Epidermal melanocyte (primary cell): Measurements from ENCODE around the gene KRT86.
"Not testable (repeated sequence)": the region's sequence is repeated elsewhere in the genome, so short reads cannot be mapped to it uniquely, and the experiment has no call there.

Experiments used
- DNase-seq: peaks from one replicate; pipeline ENCODE4 v3.0.0; 2011; ENCODE audit warnings: low spot score; ENCODE audit not compliant: insufficient read length

The KRT86 gene

DNA sequence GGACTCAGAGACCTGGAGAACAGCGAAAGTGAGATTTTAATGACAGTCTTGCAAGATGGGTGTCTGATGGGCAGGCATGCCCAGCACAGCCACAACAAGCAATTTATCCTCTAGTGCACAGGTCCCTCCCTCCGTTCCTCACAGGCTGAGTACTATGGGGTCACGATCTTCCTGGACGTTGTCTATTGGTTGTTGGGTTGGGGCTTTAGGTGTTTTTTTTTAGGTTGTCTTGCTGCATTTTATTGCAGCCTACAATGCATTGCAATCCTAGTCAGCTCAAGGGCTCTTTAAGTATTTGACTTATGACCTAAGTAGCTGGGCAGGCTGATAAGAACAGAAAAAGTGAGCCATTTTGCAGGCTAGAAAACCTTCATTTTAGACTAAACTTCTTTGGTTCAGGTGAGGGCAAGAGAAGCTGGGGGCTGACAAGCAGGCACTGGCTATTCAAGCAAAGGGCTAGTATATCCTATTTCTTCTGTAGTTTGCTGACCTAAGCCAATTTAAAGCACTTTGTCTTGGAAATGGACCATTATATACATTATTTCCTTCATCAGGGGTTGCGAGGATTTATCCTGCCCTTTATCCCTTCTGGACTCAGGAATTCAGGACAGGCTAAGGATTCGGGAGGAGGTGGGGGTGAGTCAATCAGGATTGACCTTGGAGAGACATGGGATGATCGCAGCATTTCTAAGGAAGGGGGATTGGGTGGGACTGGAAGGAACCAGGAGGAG is 35.4 kb upstream of the KRT86 start:
- no peak for DNase-seq

DNA sequence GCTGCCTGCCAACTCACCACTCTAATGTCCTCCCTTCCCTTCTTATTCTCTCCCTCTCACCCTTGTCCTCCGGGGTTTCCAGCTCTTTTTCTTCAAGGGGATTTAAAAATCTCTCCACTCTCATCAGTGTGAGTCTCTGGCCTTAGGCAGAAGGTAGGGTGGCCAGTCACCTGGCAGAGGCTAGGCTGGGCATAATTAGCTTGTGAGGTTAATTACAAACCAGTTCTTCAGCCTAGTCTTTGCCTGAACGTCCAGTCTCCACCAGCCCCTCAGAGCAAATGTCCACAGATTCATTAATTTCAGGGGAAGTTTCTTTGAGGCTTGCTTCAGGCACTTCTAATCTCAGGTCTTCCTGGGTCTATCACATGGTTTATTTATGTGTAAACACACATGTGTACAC is 34.7 kb upstream of the KRT86 start:
- no peak for DNase-seq

DNA sequence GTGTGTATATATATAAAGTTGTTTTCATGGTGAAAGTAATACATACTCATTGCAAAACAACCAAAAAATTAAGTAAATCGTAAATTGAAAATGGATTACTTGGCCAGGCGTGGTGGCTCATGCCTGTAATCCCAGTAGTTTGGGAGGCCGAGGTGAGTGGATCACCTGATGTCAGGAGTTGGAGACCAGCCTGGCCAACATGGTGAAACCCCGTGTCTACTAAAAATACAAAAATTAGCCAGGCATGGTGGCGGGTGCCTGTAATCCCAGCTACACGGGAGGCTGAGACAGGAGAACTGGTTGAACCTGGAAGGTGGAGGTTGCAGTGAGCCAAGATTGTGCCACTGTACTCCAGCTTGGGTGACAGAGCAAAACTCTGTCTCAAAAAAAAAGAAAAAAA is 34.2 kb upstream of the KRT86 start:
- not testable (repeated sequence) for DNase-seq

DNA sequence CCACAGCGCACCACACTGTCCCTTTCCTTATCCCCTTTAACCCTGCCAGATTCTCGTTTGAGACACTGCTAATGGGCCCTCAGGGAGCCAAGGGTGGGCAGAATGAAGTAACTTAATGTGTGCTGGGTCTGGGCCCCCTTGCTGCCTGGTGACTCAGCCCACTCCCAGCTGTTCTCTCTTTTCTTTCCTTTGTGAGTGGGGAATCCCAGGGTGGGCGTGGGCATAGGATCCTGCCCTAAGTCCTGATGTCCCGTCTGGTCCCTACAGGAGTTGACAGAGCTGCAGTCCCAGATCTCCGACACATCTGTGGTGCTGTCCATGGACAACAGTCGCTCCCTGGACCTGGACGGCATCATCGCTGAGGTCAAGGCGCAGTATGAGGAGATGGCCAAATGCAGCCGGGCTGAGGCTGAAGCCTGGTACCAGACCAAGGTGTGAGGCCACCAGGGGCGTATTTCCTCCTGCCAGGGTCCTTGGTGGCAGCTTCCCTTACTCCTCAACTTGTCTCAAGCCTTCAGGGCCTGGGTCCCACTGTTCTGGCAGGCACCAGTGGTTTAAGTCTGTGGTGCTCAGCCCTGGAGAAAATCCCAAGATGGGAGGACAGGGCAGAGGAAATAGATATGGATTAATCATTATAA is 33.1 kb upstream of the KRT86 start:
- no peak for DNase-seq

DNA sequence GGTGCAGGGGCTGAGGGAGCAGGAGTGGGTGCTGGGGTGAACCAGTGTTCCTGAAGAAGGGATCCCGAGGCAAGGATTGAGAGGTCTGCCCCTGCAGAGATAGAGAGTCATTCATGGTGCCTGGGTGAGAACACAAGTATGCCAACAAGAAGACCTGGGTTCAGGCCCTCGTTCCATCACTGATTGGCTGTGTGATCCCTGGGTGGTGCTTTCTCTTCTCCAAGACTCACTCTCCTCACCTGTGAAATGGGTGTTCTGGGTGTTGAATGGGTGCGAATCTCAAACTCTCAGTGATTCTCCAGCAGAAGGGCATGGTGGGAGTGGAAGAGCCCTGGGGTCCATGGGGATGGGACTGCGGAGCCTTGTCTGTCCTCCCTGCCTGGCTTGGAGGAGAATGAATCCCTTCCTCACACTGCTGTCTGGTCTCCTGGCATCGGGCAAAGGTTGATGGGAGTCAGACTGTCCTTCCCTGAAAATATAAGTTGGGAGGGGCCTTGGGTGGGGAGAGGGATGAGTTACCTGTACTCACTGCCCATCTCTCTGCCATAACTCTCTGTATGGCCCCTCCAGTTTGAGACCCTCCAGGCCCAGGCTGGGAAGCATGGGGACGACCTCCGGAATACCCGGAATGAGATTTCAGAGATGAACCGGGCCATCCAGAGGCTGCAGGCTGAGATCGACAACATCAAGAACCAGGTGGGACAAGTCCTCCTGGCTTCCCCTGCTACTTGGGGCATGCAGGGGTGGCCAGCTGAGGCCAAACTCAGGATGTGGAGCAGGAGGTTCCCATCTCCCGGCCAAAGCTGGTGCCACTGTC is 31.8 kb upstream of the KRT86 start:
- DNase-seq: no peak

DNA sequence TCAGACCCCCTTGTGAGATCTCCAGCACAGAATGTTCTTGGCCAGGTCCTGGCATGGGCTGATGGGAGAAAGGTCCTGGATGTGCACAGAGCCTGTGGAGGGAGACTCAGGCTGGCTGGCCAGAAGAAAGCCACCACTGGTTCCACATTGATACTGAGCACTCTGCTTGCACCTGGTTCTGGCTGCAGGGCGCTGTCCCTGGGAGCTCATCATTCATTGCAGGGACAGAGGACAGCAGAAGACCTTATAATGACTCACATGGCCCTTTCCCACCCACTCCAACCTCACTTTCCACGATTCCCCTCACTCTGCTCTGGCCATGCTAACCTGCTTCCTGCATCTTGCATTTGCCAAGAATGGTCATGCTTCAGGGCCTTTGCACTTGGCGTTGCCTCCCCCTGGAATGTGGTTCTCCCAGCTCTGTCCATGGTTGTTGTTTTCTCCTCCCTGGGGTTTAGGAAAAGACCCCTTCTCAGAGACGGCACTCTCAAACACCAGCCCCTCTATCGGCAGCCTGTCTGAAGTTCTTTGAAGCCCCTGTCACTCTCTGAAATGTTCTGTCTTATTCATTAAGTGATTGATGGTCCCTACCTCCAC is 31.1 kb upstream of the KRT86 start:
- DNase-seq: no peak

DNA sequence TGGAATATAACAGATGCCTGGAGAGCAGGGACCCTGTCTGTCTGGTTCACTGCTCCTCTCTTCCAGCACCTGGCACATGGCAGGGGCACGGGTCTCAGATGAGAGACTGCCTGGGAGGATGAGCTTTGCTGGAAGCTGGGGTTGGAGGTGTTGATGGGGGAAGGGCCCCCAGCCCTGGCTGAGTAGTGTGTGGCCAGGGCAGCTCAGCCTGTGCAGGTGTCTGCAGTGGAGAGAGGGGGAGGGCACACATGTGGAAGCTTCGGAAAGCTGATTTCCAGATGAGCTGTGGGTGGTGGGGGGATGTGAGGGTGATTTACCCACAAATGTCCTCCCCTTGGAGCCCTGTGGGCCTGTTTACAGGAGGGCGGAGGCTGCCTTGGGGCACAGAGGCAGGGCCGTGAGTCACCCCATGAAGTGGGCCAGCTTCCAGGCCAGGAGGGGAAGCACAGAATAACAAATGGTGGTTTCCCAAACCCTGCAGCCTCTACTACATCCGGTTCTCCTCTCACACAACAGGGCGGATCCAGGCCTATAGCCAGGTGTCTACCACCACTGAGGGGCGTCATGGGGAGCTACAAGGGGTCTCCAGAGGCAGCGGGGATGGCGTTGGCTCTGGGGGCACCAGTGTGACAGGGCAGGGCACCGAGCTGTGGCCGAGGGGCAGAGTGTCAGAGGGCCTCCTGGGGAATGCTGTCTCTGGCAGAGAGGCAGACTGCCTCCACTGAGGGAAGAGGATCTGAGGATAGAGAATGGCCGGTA is 30.4 kb upstream of the KRT86 start:
- DNase-seq: peak; percentile 75

DNA sequence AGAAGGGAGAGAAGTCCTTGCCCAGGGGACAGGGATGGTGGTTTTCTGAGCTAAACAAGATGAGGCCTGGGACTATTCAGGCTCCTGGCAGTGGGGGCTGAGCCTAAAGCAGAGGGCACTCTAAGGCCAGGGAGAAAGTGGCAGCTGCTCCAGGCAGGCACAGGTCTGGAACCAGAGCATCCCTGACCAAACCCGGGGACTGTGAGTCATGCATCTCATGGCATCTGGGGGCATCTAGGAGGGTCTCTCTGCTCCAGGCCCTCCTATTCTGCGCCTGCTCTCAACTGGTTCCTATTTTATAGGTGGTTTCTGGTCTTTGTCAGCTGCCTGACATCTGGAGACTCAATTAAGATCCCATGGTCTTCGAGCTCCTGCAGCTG is 29.8 kb upstream of the KRT86 start:
- no peak for DNase-seq

DNA sequence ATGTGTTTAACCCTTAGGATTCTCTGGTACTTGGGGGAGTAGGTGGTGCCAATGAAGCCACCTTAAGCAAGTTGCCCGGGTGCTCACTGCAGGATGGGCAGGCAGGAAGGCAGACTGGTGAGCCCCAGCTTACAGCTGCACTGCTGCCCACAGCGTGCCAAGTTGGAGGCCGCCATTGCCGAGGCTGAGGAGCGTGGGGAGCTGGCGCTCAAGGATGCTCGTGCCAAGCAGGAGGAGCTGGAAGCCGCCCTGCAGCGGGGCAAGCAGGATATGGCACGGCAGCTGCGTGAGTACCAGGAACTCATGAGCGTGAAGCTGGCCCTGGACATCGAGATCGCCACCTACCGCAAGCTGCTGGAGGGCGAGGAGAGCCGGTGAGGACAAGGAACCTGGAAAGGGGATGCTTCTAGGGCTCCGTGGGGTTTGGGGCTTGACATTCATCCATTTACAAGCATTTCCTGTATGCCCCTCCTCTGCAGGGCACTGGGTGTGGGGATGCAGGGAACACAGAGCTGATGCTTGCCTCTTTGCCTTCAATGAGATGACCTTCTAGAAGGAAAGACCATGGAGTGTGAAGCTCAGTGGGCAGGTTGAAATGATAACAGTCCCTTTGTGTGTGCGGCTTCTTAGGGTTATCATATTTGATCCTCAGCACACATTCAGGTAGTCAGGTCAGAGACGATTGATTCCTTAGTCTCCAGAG is 29.0 kb upstream of the KRT86 start:
- DNase-seq: no peak

DNA sequence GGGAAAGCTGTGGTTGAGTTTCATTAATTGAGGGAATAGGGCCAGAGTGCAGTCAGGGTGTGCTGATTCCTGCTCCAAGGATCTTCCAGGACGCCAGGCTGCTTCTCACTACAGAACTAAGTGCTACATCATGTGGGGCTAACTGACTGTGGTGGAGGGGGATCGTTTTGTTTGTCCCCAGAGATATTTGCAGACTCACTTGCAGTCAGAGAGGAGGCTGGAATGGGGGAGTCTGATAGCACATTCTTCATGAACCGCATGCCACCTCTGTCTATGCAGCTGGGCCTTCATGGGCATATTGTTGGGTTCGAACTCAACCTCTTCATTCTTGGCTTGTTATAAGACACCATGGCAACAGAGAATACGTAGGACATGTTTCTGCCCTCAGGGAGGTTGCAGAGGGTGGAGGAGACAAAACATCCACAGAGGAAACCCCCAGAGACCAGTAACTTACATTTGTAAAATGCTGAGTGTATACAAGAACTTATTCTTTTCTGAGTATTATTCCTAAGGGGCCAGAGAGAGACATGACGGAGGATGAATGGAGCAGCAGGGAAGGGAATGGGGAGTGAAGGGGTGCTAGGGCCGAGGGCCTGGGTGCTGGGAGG is 28.4 kb upstream of the KRT86 start:
- DNase-seq: no peak

DNA sequence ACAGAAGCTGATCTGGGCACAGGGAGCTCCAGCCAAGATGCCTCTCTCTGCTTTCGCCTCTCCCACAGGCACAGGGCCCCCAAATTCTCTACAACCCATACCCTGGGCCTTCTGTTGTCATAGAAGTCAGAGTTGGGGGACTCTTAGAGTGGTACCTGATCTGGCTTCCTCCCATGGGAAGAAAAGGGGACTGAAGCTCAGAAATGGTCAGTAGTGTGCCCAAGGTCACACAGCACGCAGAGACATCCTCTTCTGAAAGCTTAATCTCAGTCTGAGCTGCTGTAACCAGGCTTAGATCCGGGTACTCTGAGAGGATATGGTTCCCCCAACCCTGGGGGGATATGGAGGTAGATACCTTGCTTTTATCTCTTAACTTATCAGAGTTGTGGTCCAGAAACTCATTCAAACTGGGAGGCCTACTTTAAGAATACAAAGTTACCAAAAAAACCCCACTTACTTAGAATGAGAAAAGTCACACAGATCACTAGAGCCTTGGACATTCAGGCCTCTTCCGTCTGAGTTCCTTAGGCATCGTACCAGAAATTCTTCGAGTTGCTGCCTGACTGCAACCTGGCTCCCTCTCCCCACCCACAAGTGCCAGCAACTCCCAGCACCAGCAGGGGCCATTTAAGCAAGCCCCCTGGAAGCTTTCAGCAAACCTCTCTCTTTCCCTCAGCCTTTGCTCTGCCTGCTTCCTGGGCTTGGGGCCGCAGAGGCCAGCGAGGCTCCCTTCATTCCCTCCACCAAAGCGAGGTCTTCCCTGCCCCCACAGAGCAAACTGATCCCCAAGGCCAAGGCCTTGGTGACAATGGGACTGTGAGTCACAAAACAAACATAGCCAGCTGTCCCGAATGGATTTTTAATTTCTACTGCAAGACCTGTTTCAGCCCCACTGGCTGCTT is 27.5 kb upstream of the KRT86 start:
- no peak for DNase-seq

DNA sequence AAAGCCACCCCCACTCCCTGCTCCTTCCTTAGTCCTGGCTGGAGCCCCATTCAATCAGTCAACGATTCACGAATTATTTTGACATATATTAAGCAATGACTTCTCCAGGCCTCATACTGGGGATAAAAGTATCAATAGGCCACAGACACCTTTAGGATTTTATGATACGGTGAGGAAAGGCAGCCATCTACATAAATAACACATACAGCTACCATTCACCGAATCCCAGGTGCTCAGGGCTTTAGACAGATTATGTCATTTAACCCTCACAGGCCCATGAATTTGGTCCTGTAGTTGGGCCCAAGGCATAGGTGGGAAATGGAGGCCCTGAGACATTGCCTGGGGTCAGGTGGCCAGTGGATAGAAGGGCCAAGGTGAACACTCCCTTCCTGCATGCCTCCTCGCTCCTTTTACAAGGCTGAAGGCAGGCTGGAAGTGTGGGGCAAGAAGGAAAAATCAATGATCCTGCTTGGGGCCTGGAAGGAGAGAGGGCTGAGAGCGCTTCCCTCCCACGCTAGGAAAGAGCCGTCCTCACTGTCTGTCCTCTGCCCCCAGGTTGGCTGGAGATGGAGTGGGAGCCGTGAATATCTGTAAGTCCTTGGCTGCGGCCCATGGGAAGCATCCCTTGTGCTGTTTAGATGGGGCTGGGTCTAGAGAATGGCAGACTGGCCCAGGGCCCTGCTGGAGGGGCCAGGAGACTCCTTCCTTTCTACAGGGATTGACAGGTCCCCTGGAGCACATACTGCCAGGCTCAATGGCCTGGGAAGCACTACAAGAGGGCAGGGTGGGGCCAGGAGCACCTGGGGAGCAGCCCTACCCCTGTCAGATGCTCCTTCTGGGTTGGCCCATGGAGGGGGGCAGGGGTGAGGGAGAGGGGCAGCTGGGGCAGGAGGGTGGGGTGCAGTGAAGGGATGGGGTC is 26.6 kb upstream of the KRT86 start:
- no peak for DNase-seq

DNA sequence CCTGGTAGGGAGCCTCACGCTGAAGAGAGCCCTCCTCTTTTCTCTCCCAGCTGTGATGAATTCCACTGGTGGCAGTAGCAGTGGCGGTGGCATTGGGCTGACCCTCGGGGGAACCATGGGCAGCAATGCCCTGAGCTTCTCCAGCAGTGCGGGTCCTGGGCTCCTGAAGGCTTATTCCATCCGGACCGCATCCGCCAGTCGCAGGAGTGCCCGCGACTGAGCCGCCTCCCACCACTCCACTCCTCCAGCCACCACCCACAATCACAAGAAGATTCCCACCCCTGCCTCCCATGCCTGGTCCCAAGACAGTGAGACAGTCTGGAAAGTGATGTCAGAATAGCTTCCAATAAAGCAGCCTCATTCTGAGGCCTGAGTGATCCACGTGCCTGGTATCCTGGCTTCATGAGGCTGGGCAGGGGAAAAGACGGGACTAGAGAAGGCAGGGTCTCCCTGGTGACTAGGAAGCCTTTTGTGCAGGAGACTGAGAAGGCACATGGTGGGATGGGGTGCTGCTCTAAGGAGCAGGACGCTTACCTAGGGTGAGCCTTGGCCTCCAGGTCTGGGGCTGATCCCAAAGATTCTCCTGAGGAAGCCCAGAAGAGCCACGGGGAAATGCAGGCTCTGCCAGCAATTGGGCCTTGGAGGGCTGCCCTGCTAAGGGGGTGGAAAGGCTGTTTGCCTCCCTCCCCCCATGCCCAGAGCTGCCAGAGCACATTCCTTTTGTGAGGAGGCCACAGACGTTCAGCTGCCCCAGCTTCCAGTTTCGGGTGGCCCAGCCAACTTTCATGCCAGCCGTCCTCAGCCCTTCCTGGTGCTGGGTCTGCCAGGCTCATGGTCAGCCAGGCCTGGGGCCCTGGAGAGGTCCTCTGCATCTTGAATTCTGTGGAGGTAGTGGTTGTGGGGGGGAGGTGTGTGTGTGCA is 25.6 kb upstream of the KRT86 start:
- DNase-seq: no peak

DNA sequence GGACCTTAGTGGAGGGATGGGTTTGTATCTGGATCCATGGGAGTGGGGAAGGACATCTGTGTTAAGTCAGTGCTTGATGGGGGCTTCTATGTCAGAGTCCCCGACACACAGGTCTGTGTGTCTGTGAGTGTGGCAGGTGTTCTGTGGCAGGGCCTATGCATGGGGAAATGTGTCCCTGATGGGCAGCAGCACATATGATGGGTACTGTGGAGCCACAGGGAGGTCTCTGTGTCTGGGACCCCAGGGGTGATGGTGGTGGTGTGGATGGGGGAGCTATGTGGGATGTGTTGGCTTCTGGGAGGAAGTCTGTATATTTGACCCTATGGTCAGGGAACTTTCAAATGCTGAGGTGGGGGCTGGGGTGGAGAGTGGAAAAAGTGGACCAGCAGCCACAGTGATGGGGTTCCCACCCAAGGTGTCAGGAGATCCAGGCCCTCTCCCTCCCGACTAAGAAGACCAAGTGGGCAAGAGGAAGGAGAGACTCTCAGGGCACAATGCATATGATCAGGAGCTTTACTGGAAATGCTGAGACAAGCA is 24.9 kb upstream of the KRT86 start:
- no peak for DNase-seq

DNA sequence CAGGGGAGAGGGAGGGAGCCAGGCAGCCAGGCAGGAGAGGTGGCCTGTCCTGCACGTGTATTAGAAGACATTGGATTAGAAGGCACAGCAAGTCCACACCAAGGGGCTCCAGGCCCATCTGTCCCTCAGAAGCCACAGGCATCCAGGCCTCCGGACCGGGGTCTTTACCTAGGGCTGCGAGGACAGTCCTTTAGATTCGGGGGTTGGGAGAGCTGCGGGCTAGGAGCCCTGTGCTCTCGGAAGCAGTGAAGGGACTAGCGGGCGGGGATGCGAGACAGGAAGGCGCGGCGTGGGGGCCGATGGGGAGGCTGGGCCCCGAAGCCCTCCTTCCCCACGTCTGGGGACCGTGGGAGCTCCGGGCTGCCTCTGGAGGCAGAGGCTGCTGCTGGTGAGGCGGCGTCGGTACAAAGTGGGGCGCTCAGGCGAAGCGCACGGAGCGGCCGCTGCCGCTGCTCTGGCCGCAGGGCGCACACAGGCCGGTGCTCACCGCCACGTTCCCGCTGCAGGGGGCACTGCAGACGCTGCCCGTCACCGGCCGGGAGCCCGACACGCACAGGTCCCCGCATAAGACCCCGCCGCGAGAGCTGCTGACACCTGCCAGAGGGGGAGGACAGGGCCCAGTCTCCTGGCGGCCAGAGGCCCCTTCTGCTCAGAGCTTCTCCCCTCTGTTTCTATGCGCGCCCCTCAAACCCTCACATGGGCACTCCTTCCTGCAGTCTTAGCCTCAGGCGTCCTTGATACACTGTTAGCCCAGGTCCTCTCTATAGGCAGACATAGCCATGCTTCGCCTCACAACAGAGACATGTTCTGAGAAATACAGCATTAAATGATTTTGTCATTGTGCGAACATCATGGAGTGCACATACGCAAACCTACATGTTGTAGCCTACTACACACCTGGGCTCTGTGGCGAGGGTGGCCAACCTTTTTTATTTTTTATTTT is 24.1 kb upstream of the KRT86 start:
- DNase-seq: no peak
